Liver (tissue), 9 donors: ENCODE measurements around the gene TRIM14. TPM values are rescaled to one million over a fixed set of nuclear protein-coding genes. Genes with fewer than 3 reads are reported as not detected.

Source experiments
- DNase-seq: peaks from one replicate; pipeline ENCODE4 v3.0.0-alpha.2; 2017; ENCODE audit warnings: low spot score
- H3K27ac ChIP-seq, 2 donors: one replicate each; pipeline ENCODE4 v1.7.0; 2013; ENCODE audit warnings: inconsistent platforms in 2 of 2, low read length in 2 of 2, control low read depth in 1 of 2, low read depth in 1 of 2, mild to moderate bottlenecking in 1 of 2
- H3K27me3 ChIP-seq, 4 donors: one replicate each; pipeline versions ENCODE4 v1.6.1 to v1.7.0; 2013; ENCODE audit warnings: low read length in 3 of 4, inconsistent platforms in 1 of 4, mild to moderate bottlenecking in 1 of 4, moderate library complexity in 1 of 4; ENCODE audit not compliant: control insufficient read depth in 4 of 4, insufficient read depth in 4 of 4
- H3K36me3 ChIP-seq, 4 donors: one replicate each; pipeline versions ENCODE4 v1.6.1 to v1.7.0; 2013; ENCODE audit warnings: low read length in 3 of 4, mild to moderate bottlenecking in 3 of 4, low read depth in 1 of 4, moderate library complexity in 1 of 4; ENCODE audit not compliant: control insufficient read depth in 4 of 4, insufficient read depth in 3 of 4
- H3K4me1 ChIP-seq, 4 donors: one replicate each; pipeline versions ENCODE4 v1.6.1 to v1.7.0; 2013; ENCODE audit warnings: low read length in 3 of 4, mild to moderate bottlenecking in 3 of 4, moderate library complexity in 1 of 4; ENCODE audit not compliant: control insufficient read depth in 4 of 4, insufficient read depth in 4 of 4
- H3K4me3 ChIP-seq, 3 donors: one replicate each; pipeline versions ENCODE4 v1.6.1 to v1.7.0; 2013; ENCODE audit warnings: low read length in 3 of 3, control low read depth in 1 of 3, low read depth in 1 of 3, mild to moderate bottlenecking in 1 of 3
- H3K9ac ChIP-seq, 2 donors: one replicate each; pipeline ENCODE4 v1.7.0; 2013; ENCODE audit warnings: low read length in 2 of 2, mild to moderate bottlenecking in 2 of 2, moderate library complexity in 2 of 2, control low read depth in 1 of 2, low read depth in 1 of 2
- H3K9me3 ChIP-seq, 4 donors: one replicate each; pipeline versions ENCODE4 v1.6.1 to v1.7.0; 2013; ENCODE audit warnings: low read length in 3 of 4; ENCODE audit not compliant: control insufficient read depth in 4 of 4
- ATF3 ChIP-seq: IDR thresholded peaks from 2 replicates; pipeline ENCODE4 v1.6.1; 2016; ENCODE audit warnings: antibody characterized with exemption
- CTCF ChIP-seq: fragments of 150-350 bp; IDR thresholded peaks from 2 replicates; pipeline ENCODE4 v1.5.1; 2017; ENCODE audit warnings: improper control_type of control experiment, low read depth, low read length; ENCODE audit not compliant: missing input control
- EGR1 ChIP-seq, 2 donors: IDR thresholded peaks; 2 replicates each; pipeline ENCODE4 v1.6.1; 2016 to 2018; ENCODE audit warnings: antibody characterized with exemption in 2 of 2, low read depth in 2 of 2
- FOXA1 ChIP-seq: IDR thresholded peaks from 2 replicates; pipeline ENCODE4 v1.6.1; 2016; ENCODE audit warnings: antibody characterized with exemption
- FOXA2 ChIP-seq: IDR thresholded peaks from 2 replicates; pipeline ENCODE4 v1.6.1; 2016; ENCODE audit warnings: antibody characterized with exemption
- GABPA ChIP-seq, 2 donors: IDR thresholded peaks in 1 of 2; conservative IDR thresholded peaks in 1 of 2; 2 replicates each; pipeline ENCODE4 v1.6.1; 2016; ENCODE audit warnings: antibody characterized with exemption in 2 of 2, mild to moderate bottlenecking in 1 of 2, moderate library complexity in 1 of 2
- HNF4A ChIP-seq, 2 donors: conservative IDR thresholded peaks; 2 replicates each; pipeline ENCODE4 v1.6.1; 2016; ENCODE audit warnings: antibody characterized with exemption in 2 of 2, mild to moderate bottlenecking in 2 of 2
- HNF4G ChIP-seq: IDR thresholded peaks from 2 replicates; pipeline ENCODE4 v1.6.1; 2016; ENCODE audit warnings: antibody characterized with exemption
- JUND ChIP-seq, 2 donors: IDR thresholded peaks; 2 replicates each; pipeline ENCODE4 v1.6.1; 2016; ENCODE audit warnings: antibody characterized with exemption in 2 of 2
- MAX ChIP-seq: IDR thresholded peaks from 2 replicates; pipeline ENCODE4 v1.6.1; 2016; ENCODE audit warnings: antibody characterized with exemption
- NR2F2 ChIP-seq: IDR thresholded peaks from 2 replicates; pipeline ENCODE4 v1.6.1; 2016; ENCODE audit warnings: antibody characterized with exemption
- REST ChIP-seq: IDR thresholded peaks from 2 replicates; pipeline ENCODE4 v1.6.1; 2016; ENCODE audit warnings: antibody characterized with exemption, mild to moderate bottlenecking
- SP1 ChIP-seq: IDR thresholded peaks from 2 replicates; pipeline ENCODE4 v1.6.1; 2018; ENCODE audit warnings: antibody characterized with exemption, mild to moderate bottlenecking
- TAF1 ChIP-seq: conservative IDR thresholded peaks from 2 replicates; pipeline ENCODE4 v1.6.1; 2016; ENCODE audit warnings: antibody characterized with exemption, mild to moderate bottlenecking
- YY1 ChIP-seq: IDR thresholded peaks from 2 replicates; pipeline ENCODE4 v1.6.1; 2016; ENCODE audit warnings: antibody characterized with exemption, mild to moderate bottlenecking
- ZBTB33 ChIP-seq: IDR thresholded peaks from 2 replicates; pipeline ENCODE4 v1.6.1; 2016; ENCODE audit warnings: antibody characterized with exemption
- WGBS: extraction: QIAGEN DNeasy Blood & Tissue Kit; methylation state at CpG from one replicate; pipeline ENCODE4 v1.1.7; 2013; 5-methylcytosine and 5-hydroxymethylcytosine counted together
- polyA plus RNA-seq, 2 donors: library from polyadenylated mRNA; stranded (reverse) in 1 of 2; unstranded in 1 of 2; fragments of 200-250 nt in 1 of 2; fragments of >200 nt in 1 of 2; fragmentation: Nextera tagmentation in 1 of 2; extraction: Ambion mirVana in 1 of 2; gene quantifications; one replicate each; pipeline versions ENCODE4 v1.2.1 to v1.2.3, GENCODE V29; 2013 to 2015
- total RNA-seq, 2 donors: library from RNA; depleted of rRNA; stranded (reverse); fragments of >200 nt; gene quantifications; one replicate each; pipeline ENCODE4 v1.2.3, GENCODE V29; 2014
- donor health status: healthy.
- donor health status: healthy.
- donor health status: healthy.
- donor health status: healthy.
- donor health status: healthy.

The TRIM14 gene
- total and polyA plus RNA-seq, 4 donors: 15.2 to 22.0 (median 17.8) TPM

GRCh38 chr9:98064623-98065392 lies 54.2 kb downstream of the TRIM14 start:
- Histone ChIP-seq H3K9me3 (no peaks in the 10 kb centered on the region), H3K4me1 (peaks cover 0 to 5% (median 0%) of the 10 kb centered on the region in 4 donors), H3K36me3 (peaks cover 10 to 28% (median 13%) of the 10 kb centered on the region in 4 donors), H3K9ac (no peak overlapping the region), H3K27me3 (no peaks in the 10 kb centered on the region), H3K27ac (no peak overlapping the region), H3K4me3 (no peak overlapping the region)
- WGBS: 95% methylated on average over 8 of the region's 8 CpGs
- no peak for TF ChIP-seq TAF1
- no peak for TF ChIP-seq ATF3
- no peak for TF ChIP-seq HNF4G
- no peak for TF ChIP-seq REST
- no peak for TF ChIP-seq CTCF
- TF ChIP-seq MAX: no peak
- no peak for TF ChIP-seq HNF4A (conservative IDR thresholded peaks at IDR 0.05)
- TF ChIP-seq EGR1 (IDR thresholded peaks at IDR 0.05; ENCODE audit: low read depth in 2 of 2): no peak
- TF ChIP-seq YY1: no peak
- TF ChIP-seq ZBTB33: no peak
- TF ChIP-seq FOXA2: no peak
- no peak for TF ChIP-seq NR2F2
- TF ChIP-seq GABPA (IDR thresholded peaks at IDR 0.05 in 1 of 2, conservative IDR thresholded peaks at IDR 0.05 in 1 of 2): no peak
- no peak for TF ChIP-seq FOXA1
- no peak for TF ChIP-seq SP1
- TF ChIP-seq JUND (IDR thresholded peaks at IDR 0.05): no peak
- DNase-seq: no peak
